Measurements from ENCODE around the gene CBLN3. TPM values are rescaled to one million over a fixed set of nuclear protein-coding genes. Genes with fewer than 3 reads are reported as not detected.
"Not testable (repeated sequence)": the region's sequence is repeated elsewhere in the genome, so short reads cannot be mapped to it uniquely, and the experiment has no call there.

CBLN3 gene
- total RNA-seq: 1.5 and 1.9 TPM in 2 replicates
- long read RNA-seq: 0 reads

DNA sequence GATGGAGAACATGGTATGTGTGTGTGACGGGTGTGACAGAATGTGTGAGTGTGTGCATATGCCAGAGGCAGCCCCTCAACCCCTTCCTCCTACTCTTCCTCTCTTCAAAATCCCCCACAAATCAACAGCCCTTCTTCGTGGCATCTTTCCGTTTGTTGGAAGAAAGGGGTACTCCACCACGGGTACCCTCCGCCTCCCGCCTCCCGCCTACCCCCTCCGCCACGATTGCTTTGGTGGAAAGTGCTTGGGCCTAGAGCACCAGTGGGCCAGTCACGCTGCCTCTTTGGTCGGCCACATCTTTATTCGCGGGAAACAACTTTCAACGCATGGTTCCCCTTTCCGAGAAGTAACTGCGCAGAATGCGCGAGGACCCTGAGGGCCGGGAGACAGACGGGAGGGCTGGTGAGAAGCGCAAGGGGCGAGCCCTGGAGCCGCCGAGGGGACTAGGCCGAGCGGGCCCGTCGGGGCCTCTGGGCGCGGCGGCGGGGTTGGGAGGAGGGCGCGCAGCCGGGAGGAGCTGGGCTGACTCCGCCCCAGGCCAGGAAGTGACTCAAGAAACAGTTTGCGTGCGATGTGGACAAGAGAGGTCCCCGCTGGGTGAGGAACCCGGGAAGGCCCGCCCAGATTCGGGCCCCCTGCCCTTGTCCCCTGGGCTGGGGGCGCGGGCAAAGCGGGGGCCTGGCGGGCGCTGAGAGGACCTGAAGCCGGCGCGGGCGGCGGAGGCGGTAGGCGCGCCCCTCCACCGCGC, at the start of gene CBLN3, which contains the start of gene KHNYN:
CBLN3 (minus strand) TSS at position 274 of the 748 bp plus-strand sequence. CDS start 614 bp downstream, outside the sequence.
KHNYN (plus strand) TSS at position 560 of the 748 bp plus-strand sequence. CDS start 777 bp downstream, outside the sequence.
- no peaks in the 10 kb centered on the region for H3K9me3 Mint-ChIP-seq (ENCODE audit: low read depth)
- H3K27ac Mint-ChIP-seq: peak within 1 kb of the TSS; percentile 97
- peaks cover 7% of the 10 kb centered on the region for H3K36me3 Mint-ChIP-seq (ENCODE audit: insufficient read depth)
- peaks cover 22% of the 10 kb centered on the region for H3K4me1 Mint-ChIP-seq (ENCODE audit: low read depth)
- no peaks in the 10 kb centered on the region for H3K27me3 Mint-ChIP-seq
- TF ChIP-seq, protein P1, sequence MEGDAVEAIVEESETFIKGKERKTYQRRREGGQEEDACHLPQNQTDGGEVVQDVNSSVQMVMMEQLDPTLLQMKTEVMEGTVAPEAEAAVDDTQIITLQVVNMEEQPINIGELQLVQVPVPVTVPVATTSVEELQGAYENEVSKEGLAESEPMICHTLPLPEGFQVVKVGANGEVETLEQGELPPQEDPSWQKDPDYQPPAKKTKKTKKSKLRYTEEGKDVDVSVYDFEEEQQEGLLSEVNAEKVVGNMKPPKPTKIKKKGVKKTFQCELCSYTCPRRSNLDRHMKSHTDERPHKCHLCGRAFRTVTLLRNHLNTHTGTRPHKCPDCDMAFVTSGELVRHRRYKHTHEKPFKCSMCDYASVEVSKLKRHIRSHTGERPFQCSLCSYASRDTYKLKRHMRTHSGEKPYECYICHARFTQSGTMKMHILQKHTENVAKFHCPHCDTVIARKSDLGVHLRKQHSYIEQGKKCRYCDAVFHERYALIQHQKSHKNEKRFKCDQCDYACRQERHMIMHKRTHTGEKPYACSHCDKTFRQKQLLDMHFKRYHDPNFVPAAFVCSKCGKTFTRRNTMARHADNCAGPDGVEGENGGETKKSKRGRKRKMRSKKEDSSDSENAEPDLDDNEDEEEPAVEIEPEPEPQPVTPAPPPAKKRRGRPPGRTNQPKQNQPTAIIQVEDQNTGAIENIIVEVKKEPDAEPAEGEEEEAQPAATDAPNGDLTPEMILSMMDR (IDR thresholded peaks at IDR 0.05; ENCODE audit: unreplicated experiment): no peak
- peak within 1 kb of the TSS; percentile 83 for H3K4me3 Mint-ChIP-seq (ENCODE audit: low read depth)
- peak; percentile 67 for DNase-seq (ENCODE audit: low spot score, unreplicated experiment)

GRCh38 chr14:24475261-24475660, 45.8 kb upstream of the CBLN3 start:
- H3K4me1 Mint-ChIP-seq (ENCODE audit: low read depth): no peaks in the 10 kb centered on the region
- H3K9me3 Mint-ChIP-seq (ENCODE audit: low read depth): peaks cover 8% of the 10 kb centered on the region
- H3K27me3 Mint-ChIP-seq: no peaks in the 10 kb centered on the region
- peaks cover 4% of the 10 kb centered on the region for H3K36me3 Mint-ChIP-seq (ENCODE audit: insufficient read depth)
- no peak for DNase-seq (ENCODE audit: low spot score, unreplicated experiment)
- H3K27ac Mint-ChIP-seq: no peak overlapping the region
- H3K4me3 Mint-ChIP-seq (ENCODE audit: low read depth): no peak overlapping the region
- TF ChIP-seq, protein P1 (IDR thresholded peaks at IDR 0.05; ENCODE audit: unreplicated experiment): no peak

DNA sequence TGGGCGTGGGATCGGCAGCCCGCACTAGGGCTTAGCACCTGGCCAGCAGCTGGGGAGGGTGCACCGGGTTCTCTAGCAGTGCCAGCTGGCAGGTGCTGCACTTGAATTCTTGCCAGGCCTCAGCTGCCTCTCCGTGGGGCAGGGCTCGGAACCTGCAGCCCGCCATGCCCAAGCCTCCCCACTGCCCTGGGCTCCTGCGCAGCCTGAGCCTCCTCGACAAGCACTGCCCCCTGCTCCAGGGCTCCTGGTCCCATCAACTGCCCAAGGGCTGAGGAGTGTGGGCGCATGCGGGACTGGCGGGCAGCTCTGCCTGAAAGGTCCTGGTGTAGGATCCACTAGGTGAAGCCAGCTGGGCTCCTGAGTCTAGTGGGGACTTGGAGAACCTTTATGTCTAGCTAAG, 43.7 kb upstream of the CBLN3 start:
- H3K4me1 Mint-ChIP-seq (ENCODE audit: low read depth): no peaks in the 10 kb centered on the region
- no peak for DNase-seq (ENCODE audit: low spot score, unreplicated experiment)
- peaks cover 11% of the 10 kb centered on the region for H3K9me3 Mint-ChIP-seq (ENCODE audit: low read depth)
- no peak overlapping the region for H3K27ac Mint-ChIP-seq
- no peaks in the 10 kb centered on the region for H3K27me3 Mint-ChIP-seq
- H3K36me3 Mint-ChIP-seq (ENCODE audit: insufficient read depth): peaks cover 5% of the 10 kb centered on the region
- H3K4me3 Mint-ChIP-seq (ENCODE audit: low read depth): no peak overlapping the region
- TF ChIP-seq, protein P1 (IDR thresholded peaks at IDR 0.05; ENCODE audit: unreplicated experiment): no peak

DNA sequence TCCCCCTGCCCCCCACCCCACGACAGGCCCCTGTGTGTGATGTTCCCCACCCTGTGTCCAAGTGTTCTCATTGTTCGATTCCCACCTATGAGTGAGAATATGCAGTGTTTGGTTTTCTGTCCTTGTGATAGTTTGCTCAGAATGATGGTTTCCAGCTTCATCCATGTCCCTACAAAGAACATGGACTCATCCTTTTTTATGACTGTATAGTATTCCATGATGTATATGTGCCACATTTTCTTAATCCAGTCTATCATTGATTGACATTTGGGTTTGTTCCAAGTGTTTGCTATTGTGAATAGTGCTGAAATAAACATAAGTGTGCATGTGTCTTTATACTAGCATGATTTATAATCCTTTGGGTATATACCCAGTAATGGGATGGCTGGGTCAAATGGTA, 41.0 kb upstream of the CBLN3 start:
- peaks cover 14% of the 10 kb centered on the region for H3K9me3 Mint-ChIP-seq (ENCODE audit: low read depth)
- H3K4me3 Mint-ChIP-seq (ENCODE audit: low read depth); H3K36me3 Mint-ChIP-seq (ENCODE audit: insufficient read depth); H3K27me3 Mint-ChIP-seq; H3K4me1 Mint-ChIP-seq (ENCODE audit: low read depth); DNase-seq (ENCODE audit: low spot score, unreplicated experiment); H3K27ac Mint-ChIP-seq: not testable (repeated sequence)

DNA sequence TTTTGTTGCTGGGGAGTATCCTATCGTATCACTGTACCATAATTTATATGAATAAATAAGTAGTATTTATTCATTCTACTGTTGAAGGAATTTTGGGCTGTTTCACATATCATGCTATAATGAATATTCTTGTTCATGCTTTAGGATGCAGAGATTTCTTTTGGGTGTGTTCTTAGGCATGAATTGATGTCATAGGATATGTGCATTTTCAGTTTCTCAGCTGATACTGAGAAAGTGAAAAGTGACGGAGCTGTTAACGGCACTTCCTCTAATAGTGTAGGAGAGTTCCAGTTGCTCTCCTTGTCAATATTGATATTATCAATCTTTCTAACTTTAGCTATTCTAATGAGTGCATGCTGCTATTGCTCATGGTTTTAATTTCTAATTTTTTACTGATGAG, 36.3 kb upstream of the CBLN3 start:
- TF ChIP-seq, protein P1 (IDR thresholded peaks at IDR 0.05; ENCODE audit: unreplicated experiment): no peak
- Mint-ChIP-seq H3K27me3 (no peaks in the 10 kb centered on the region), H3K36me3 (ENCODE audit: insufficient read depth) (peaks cover 6% of the 10 kb centered on the region), H3K9me3 (ENCODE audit: low read depth) (peaks cover 8% of the 10 kb centered on the region), H3K4me1 (ENCODE audit: low read depth) (no peaks in the 10 kb centered on the region), H3K4me3 (ENCODE audit: low read depth) (no peak overlapping the region), H3K27ac (no peak overlapping the region)
- no peak for DNase-seq (ENCODE audit: low spot score, unreplicated experiment)

GRCh38 chr14:24465368-24465767, 35.9 kb upstream of the CBLN3 start:
- Mint-ChIP-seq H3K4me3 (ENCODE audit: low read depth) (no peak overlapping the region), H3K36me3 (ENCODE audit: insufficient read depth) (peaks cover 6% of the 10 kb centered on the region), H3K4me1 (ENCODE audit: low read depth) (no peaks in the 10 kb centered on the region), H3K9me3 (ENCODE audit: low read depth) (peaks cover 6% of the 10 kb centered on the region), H3K27me3 (no peaks in the 10 kb centered on the region), H3K27ac (no peak overlapping the region)
- DNase-seq (ENCODE audit: low spot score, unreplicated experiment): no peak
- TF ChIP-seq, protein P1 (IDR thresholded peaks at IDR 0.05; ENCODE audit: unreplicated experiment): no peak
